ENCODE measurements around the gene PIP5K1B.

DNA sequence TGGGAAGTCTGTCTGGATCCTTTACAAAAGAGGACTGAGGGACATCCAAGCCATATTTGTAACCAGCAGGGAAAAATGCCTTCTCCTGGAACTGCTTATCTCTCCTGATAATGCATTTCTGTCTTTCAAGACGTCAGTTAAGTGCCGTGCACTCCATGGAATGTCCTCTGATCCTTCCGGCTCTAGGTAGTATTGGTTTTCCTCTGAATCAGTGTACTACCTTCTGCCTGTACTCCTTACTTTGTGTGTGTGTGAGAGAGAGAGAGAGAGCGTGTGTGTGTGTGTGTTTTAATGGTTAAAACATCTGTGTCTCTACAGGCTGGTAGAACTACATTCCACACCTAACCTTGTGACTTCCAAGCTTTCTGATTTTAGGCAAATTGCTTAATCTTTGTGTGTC is 89.9 kb downstream of the PIP5K1B start:
- TF ChIP-seq, protein P1, sequence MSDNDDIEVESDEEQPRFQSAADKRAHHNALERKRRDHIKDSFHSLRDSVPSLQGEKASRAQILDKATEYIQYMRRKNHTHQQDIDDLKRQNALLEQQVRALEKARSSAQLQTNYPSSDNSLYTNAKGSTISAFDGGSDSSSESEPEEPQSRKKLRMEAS (IDR thresholded peaks at IDR 0.05) = no peak
- TF ChIP-seq SP1 (IDR thresholded peaks at IDR 0.05) (no peak), YY1 (IDR thresholded peaks at IDR 0.05) (no peak), TAF1 (conservative IDR thresholded peaks at IDR 0.05) (no peak)
- TF ChIP-seq, protein P2, sequence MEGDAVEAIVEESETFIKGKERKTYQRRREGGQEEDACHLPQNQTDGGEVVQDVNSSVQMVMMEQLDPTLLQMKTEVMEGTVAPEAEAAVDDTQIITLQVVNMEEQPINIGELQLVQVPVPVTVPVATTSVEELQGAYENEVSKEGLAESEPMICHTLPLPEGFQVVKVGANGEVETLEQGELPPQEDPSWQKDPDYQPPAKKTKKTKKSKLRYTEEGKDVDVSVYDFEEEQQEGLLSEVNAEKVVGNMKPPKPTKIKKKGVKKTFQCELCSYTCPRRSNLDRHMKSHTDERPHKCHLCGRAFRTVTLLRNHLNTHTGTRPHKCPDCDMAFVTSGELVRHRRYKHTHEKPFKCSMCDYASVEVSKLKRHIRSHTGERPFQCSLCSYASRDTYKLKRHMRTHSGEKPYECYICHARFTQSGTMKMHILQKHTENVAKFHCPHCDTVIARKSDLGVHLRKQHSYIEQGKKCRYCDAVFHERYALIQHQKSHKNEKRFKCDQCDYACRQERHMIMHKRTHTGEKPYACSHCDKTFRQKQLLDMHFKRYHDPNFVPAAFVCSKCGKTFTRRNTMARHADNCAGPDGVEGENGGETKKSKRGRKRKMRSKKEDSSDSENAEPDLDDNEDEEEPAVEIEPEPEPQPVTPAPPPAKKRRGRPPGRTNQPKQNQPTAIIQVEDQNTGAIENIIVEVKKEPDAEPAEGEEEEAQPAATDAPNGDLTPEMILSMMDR (IDR thresholded peaks at IDR 0.05; ENCODE audit: low read depth, low read length, missing input control) = no peak
- TF ChIP-seq, protein P3, sequence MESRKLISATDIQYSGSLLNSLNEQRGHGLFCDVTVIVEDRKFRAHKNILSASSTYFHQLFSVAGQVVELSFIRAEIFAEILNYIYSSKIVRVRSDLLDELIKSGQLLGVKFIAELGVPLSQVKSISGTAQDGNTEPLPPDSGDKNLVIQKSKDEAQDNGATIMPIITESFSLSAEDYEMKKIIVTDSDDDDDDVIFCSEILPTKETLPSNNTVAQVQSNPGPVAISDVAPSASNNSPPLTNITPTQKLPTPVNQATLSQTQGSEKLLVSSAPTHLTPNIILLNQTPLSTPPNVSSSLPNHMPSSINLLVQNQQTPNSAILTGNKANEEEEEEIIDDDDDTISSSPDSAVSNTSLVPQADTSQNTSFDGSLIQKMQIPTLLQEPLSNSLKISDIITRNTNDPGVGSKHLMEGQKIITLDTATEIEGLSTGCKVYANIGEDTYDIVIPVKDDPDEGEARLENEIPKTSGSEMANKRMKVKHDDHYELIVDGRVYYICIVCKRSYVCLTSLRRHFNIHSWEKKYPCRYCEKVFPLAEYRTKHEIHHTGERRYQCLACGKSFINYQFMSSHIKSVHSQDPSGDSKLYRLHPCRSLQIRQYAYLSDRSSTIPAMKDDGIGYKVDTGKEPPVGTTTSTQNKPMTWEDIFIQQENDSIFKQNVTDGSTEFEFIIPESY (IDR thresholded peaks at IDR 0.05) = no peak
